WTC11 (cell line): ENCODE results near the gene ADIPOQ. TPM values are rescaled to one million over a fixed set of nuclear protein-coding genes. Genes with fewer than 3 reads are reported as not detected.
"Not testable (repeated sequence)": the region's sequence is repeated elsewhere in the genome, so short reads cannot be mapped to it uniquely, and the experiment has no call there.

Experiments used
- ATAC-seq: fragments of 200-7000 bp; cut with Tn5 transposase; 2 replicates; pipeline ENCODE4 v1.10.0; 2021; ENCODE audit warnings: mild to moderate bottlenecking, moderate library complexity
- CTCF ChIA-PET: fragments of 300-600 bp; sonication (Branson Sonifier 250); formaldehyde crosslinking; loops from one replicate; lab custom pipeline; 2021; ENCODE audit warnings: antibody characterized with exemption; lab: Charles Lee
- POLR2A ChIA-PET: fragments of 350-600 bp; sonication (Branson Sonifier 250); formaldehyde crosslinking; loops from one replicate; lab custom pipeline; 2021; ENCODE audit warnings: antibody characterized with exemption; lab: Charles Lee
- DNase-seq: peaks from one replicate; pipeline ENCODE4 v3.0.0; 2021; ENCODE audit warnings: low spot score
- H3K27ac Mint-ChIP-seq: 2 replicates; pipeline ENCODE4 v1.8.0; 2021; ENCODE audit warnings: mixed read lengths
- H3K27me3 Mint-ChIP-seq: 2 replicates; pipeline ENCODE4 v1.8.0; 2021; ENCODE audit warnings: low read depth, mild to moderate bottlenecking, moderate library complexity, mixed read lengths
- H3K36me3 Mint-ChIP-seq: 2 replicates; pipeline ENCODE4 v1.8.0; 2021; ENCODE audit warnings: mixed read lengths
- H3K4me1 Mint-ChIP-seq: 2 replicates; pipeline ENCODE4 v1.8.0; 2022; ENCODE audit warnings: mixed read lengths
- H3K4me3 Mint-ChIP-seq: 2 replicates; pipeline ENCODE4 v1.8.0; 2021; ENCODE audit warnings: mild to moderate bottlenecking, moderate library complexity, mixed read lengths
- H3K9me3 Mint-ChIP-seq: 2 replicates; pipeline ENCODE4 v1.8.0; 2021; ENCODE audit warnings: mixed read lengths
- FOXK1 ChIP-seq: sonication (generic); formaldehyde crosslinking; IDR thresholded peaks from 2 replicates; pipeline ENCODE4 v1.8.0; 2022; ENCODE audit warnings: mild to moderate bottlenecking, moderate library complexity, missing genetic modification reagents
- GABPB1 ChIP-seq: sonication (generic); formaldehyde crosslinking; IDR thresholded peaks from 2 replicates; pipeline ENCODE4 v1.8.1; 2023; ENCODE audit warnings: mild to moderate bottlenecking, missing genetic modification reagents
- GTF2I ChIP-seq: fragments of 250-450 bp; sonication (Bioruptor Pico); conservative IDR thresholded peaks from 2 replicates; pipeline ENCODE4 v1.4.0; 2021; ENCODE audit warnings: mild to moderate bottlenecking
- IRF2 ChIP-seq: sonication (generic); formaldehyde crosslinking; IDR thresholded peaks from 2 replicates; pipeline ENCODE4 v1.8.0; 2022; ENCODE audit warnings: low read depth, missing genetic modification reagents, borderline replicate concordance
- JAZF1 ChIP-seq: fragments of 250-450 bp; sonication (Bioruptor Pico); IDR thresholded peaks from 2 replicates; pipeline ENCODE4 v1.9.0; 2021; ENCODE audit warnings: moderate library complexity, mild to moderate bottlenecking, inconsistent platforms
- JUN ChIP-seq: sonication (generic); formaldehyde crosslinking; IDR thresholded peaks from 2 replicates; pipeline ENCODE4 v1.8.0; 2023; ENCODE audit warnings: mild to moderate bottlenecking, missing genetic modification reagents
- MYBL2 ChIP-seq: sonication (generic); formaldehyde crosslinking; IDR thresholded peaks from 2 replicates; pipeline ENCODE4 v1.8.1; 2023; ENCODE audit warnings: mild to moderate bottlenecking, moderate library complexity, missing genetic modification reagents
- NFATC4 ChIP-seq: fragments of 250-450 bp; sonication (Bioruptor Pico); IDR thresholded peaks from 2 replicates; pipeline ENCODE4 v1.9.0; 2021; ENCODE audit warnings: mild to moderate bottlenecking
- PRRX2 ChIP-seq: fragments of 250-450 bp; sonication (Bioruptor Pico); IDR thresholded peaks from 2 replicates; pipeline ENCODE4 v1.8.0; 2021; ENCODE audit warnings: mild to moderate bottlenecking
- SMAD4 ChIP-seq: sonication (generic); formaldehyde crosslinking; IDR thresholded peaks from 2 replicates; pipeline ENCODE4 v1.8.0; 2022; ENCODE audit warnings: mild to moderate bottlenecking, missing genetic modification reagents
- SOX15 ChIP-seq: fragments of 250-450 bp; sonication (Bioruptor Pico); IDR thresholded peaks from 2 replicates; pipeline ENCODE4 v1.9.0; 2021; ENCODE audit warnings: mild to moderate bottlenecking
- TCF7 ChIP-seq: sonication (generic); formaldehyde crosslinking; IDR thresholded peaks from 2 replicates; pipeline ENCODE4 v1.8.0; 2022; ENCODE audit warnings: mild to moderate bottlenecking, low read depth, missing genetic modification reagents, moderate library complexity
- ZNF263 ChIP-seq: sonication (generic); formaldehyde crosslinking; IDR thresholded peaks from 2 replicates; pipeline ENCODE4 v1.8.1; 2022; ENCODE audit warnings: low read depth, mild to moderate bottlenecking, moderate library complexity, missing genetic modification reagents
- total RNA-seq: library from RNA; stranded (reverse); gene quantifications from 3 replicates; pipeline ENCODE4 v1.2.3, GENCODE V29; 2021
- TF ChIP-seq, protein P1 (sequence below): fragments of 200-600 bp; IDR thresholded peaks from 2 replicates; pipeline ENCODE4 v1.8.0; 2022; ENCODE audit warnings: antibody characterized with exemption
- TF ChIP-seq, protein P2 (sequence below): sonication (generic); formaldehyde crosslinking; IDR thresholded peaks from 2 replicates; pipeline ENCODE4 v1.8.0; 2023; ENCODE audit warnings: missing genetic modification reagents
- TF ChIP-seq, protein P3 (sequence below): sonication (generic); formaldehyde crosslinking; IDR thresholded peaks from 2 replicates; pipeline ENCODE4 v1.8.0; 2022; ENCODE audit warnings: mild to moderate bottlenecking, missing genetic modification reagents
- TF ChIP-seq, protein P4 (sequence below): sonication (generic); formaldehyde crosslinking; IDR thresholded peaks from 2 replicates; pipeline ENCODE4 v1.8.1; 2023; ENCODE audit warnings: mild to moderate bottlenecking, moderate library complexity, missing genetic modification reagents

The ADIPOQ gene
- total RNA-seq, 1 experiment from 2014 or later: not detected

DNA sequence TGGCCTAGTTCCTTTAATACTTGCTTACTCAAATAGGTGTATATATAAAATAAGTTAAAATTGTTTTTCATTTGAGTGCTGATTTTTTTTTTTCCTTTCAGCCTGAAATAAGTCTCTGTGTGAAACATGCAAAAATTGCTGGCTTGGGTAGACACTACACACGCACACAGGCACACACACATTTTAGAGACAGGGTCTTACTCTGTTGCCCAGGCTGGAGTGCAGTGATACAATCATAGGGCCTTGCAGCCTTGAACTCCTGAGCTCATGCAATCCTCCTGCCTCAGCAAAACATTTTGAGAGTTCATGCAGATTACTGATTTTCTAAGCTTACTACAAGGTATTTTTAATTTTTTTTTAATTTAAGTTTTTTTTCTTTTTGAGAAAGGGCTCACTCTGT is 23.6 kb upstream of the ADIPOQ start:
- H3K36me3 Mint-ChIP-seq: no peaks in the 10 kb centered on the region
- H3K27ac Mint-ChIP-seq: no peak overlapping the region
- POLR2A ChIA-PET: no interaction called here
- no peaks in the 10 kb centered on the region for H3K9me3 Mint-ChIP-seq
- TF ChIP-seq JUN (CRISPR knock-in tag) (no peak), SMAD4 (no peak), MYBL2 (CRISPR knock-in tag) (no peak), PRRX2 (CRISPR knock-in tag) (no peak), FOXK1 (CRISPR knock-in tag) (no peak), TCF7 (CRISPR knock-in tag) (no peak), ZNF263 (CRISPR knock-in tag) (no peak), GABPB1 (no peak)
- peaks cover 19% of the 10 kb centered on the region for H3K4me1 Mint-ChIP-seq
- no peak overlapping the region for H3K4me3 Mint-ChIP-seq
- DNase-seq: no peak
- ATAC-seq: no peak
- H3K27me3 Mint-ChIP-seq: no peaks in the 10 kb centered on the region; the same call in 1 of the 2 replicates
- CTCF ChIA-PET: interaction anchor here (1.2 to 1.6 kb wide), 4 partner anchors 202 to 861 kb away, joined by 3 to 5 read pairs (median 4); no protein-coding TSS in a partner anchor

DNA sequence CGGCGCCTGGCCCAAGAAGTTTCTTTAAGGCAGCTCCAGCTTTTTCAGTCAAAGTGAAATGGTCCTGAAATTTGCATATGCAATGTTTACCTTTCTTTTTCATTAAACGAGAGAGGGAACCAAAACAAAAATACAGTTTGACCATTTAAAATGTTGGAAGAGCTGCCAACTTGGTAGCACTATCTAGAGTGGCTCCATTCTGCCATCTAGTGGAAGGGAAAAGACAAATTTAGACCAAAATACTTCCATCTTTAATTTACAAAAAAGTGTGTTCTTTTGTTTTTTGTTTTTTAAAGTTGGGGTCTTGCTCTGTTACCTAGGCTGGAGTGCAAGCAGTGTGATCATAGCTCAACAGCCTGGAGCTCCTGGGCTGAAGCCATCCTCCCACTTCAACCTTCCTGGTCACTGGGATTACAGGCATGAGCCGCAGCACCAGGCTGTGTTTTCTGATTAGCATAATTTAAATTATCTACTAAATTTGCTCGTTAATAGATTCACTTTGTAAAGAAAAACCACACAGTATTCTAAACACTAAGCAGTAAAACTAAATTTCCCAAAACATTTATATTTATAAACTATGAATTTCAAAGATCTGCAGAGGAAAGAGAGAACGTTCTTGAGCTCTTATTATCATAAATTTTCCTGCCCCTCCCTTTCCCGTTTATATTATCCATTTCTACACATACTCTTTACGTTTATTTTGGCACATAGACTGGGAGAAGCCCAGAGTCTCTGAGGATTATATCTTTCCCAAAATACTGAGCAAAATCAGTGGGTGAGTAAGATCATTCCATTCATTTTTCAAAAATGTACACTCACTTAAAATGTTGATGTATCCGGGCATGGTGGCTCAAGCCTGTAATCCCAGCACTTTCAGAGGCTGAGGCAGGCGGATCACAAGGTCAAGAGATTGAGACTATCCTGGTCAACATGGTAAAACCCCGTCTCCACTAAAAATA is 20.8 kb upstream of the ADIPOQ start:
- Mint-ChIP-seq H3K27ac (no peak overlapping the region; the same call in 1 of the 2 replicates), H3K4me1 (peaks cover 28% of the 10 kb centered on the region), H3K4me3 (no peak overlapping the region), H3K9me3 (no peaks in the 10 kb centered on the region), H3K36me3 (no peaks in the 10 kb centered on the region), H3K27me3 (peaks cover 13% of the 10 kb centered on the region)
- no peak for DNase-seq
- CTCF ChIA-PET: interaction anchor here (0.6 to 1.9 kb wide), 22 partner anchors 9 to 858 kb away, joined by 3 to 10 read pairs (median 3); partner anchors contain the start of genes RFC4 and RPL39L
- no peak for ATAC-seq
- POLR2A ChIA-PET: interaction anchor here (0.7 kb wide), 1 partner anchor 96 kb away, joined by 4 read pairs; no protein-coding TSS in a partner anchor
- TF ChIP-seq, protein P1, sequence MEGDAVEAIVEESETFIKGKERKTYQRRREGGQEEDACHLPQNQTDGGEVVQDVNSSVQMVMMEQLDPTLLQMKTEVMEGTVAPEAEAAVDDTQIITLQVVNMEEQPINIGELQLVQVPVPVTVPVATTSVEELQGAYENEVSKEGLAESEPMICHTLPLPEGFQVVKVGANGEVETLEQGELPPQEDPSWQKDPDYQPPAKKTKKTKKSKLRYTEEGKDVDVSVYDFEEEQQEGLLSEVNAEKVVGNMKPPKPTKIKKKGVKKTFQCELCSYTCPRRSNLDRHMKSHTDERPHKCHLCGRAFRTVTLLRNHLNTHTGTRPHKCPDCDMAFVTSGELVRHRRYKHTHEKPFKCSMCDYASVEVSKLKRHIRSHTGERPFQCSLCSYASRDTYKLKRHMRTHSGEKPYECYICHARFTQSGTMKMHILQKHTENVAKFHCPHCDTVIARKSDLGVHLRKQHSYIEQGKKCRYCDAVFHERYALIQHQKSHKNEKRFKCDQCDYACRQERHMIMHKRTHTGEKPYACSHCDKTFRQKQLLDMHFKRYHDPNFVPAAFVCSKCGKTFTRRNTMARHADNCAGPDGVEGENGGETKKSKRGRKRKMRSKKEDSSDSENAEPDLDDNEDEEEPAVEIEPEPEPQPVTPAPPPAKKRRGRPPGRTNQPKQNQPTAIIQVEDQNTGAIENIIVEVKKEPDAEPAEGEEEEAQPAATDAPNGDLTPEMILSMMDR: peak; percentile 47
- no peak for TF ChIP-seq SMAD4

DNA sequence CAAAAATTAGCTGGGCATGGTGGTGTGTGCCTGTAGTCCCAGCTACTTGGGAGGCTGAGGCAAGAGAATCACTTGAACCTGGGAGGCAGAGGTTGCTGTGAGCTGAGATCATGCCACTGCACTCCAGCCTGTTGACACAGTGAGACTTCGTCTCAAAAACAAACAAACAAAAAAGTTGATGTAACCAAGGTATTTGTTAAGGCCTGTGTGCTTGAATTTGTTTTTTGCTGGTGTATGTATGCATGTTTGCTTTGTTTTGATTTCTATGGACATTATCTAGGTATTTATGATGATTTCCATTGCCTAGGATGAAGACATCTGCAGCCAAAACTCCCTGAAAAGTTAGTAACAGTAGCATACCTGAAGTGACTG is 20.1 kb upstream of the ADIPOQ start:
- POLR2A ChIA-PET, H3K4me3 Mint-ChIP-seq, H3K27ac Mint-ChIP-seq, DNase-seq, H3K9me3 Mint-ChIP-seq, H3K36me3 Mint-ChIP-seq, ATAC-seq: not testable (repeated sequence)
- Mint-ChIP-seq H3K4me1 (peaks cover 27% of the 10 kb centered on the region), H3K27me3 (peaks cover 14% of the 10 kb centered on the region)
- CTCF ChIA-PET: interaction anchor here (0.7 to 1.9 kb wide), 10 partner anchors 12 to 857 kb away, joined by 3 to 10 read pairs (median 4); partner anchors contain the start of genes RFC4 and RPL39L
- TF ChIP-seq GABPB1: peak; percentile 60

DNA sequence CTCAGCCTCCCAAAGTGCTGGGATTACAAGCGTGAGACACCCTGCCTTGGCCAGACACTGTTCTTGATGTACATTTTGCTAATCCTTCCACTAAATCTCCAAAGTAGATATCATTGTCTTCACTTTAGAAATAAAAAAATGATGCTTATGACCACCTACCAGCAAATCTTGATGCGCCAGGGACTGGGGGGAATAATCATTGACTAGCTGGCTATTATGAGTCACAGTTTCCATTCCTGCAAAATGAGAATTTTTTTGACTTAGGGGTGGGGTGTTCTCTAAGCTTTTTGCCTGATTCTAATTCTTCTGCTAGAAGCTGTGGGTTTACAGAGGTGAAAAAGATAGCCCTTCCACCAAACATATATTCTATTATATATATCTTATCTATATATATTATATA is 19.1 kb upstream of the ADIPOQ start:
- H3K36me3 Mint-ChIP-seq: no peaks in the 10 kb centered on the region
- H3K27ac Mint-ChIP-seq: no peak overlapping the region
- H3K9me3 Mint-ChIP-seq: no peaks in the 10 kb centered on the region
- H3K4me1 Mint-ChIP-seq: peaks cover 30% of the 10 kb centered on the region
- TF ChIP-seq, protein P2, sequence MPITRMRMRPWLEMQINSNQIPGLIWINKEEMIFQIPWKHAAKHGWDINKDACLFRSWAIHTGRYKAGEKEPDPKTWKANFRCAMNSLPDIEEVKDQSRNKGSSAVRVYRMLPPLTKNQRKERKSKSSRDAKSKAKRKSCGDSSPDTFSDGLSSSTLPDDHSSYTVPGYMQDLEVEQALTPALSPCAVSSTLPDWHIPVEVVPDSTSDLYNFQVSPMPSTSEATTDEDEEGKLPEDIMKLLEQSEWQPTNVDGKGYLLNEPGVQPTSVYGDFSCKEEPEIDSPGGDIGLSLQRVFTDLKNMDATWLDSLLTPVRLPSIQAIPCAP (CRISPR knock-in tag): no peak
- no peak for TF ChIP-seq JAZF1
- TF ChIP-seq, protein P3, sequence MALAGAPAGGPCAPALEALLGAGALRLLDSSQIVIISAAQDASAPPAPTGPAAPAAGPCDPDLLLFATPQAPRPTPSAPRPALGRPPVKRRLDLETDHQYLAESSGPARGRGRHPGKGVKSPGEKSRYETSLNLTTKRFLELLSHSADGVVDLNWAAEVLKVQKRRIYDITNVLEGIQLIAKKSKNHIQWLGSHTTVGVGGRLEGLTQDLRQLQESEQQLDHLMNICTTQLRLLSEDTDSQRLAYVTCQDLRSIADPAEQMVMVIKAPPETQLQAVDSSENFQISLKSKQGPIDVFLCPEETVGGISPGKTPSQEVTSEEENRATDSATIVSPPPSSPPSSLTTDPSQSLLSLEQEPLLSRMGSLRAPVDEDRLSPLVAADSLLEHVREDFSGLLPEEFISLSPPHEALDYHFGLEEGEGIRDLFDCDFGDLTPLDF (CRISPR knock-in tag): no peak
- no peak for TF ChIP-seq GTF2I (CRISPR knock-in tag)
- no peak for TF ChIP-seq SMAD4
- TF ChIP-seq NFATC4: no peak
- TF ChIP-seq, protein P4, sequence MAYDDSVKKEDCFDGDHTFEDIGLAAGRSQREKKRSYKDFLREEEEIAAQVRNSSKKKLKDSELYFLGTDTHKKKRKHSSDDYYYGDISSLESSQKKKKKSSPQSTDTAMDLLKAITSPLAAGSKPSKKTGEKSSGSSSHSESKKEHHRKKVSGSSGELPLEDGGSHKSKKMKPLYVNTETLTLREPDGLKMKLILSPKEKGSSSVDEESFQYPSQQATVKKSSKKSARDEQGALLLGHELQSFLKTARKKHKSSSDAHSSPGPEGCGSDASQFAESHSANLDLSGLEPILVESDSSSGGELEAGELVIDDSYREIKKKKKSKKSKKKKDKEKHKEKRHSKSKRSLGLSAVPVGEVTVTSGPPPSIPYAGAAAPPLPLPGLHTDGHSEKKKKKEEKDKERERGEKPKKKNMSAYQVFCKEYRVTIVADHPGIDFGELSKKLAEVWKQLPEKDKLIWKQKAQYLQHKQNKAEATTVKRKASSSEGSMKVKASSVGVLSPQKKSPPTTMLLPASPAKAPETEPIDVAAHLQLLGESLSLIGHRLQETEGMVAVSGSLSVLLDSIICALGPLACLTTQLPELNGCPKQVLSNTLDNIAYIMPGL (CRISPR knock-in tag): no peak
- no peak for TF ChIP-seq SOX15 (CRISPR knock-in tag)
- TF ChIP-seq, protein P1: no peak
- no peak for TF ChIP-seq IRF2 (CRISPR knock-in tag)
- ATAC-seq: no peak
- DNase-seq: no peak
- H3K4me3 Mint-ChIP-seq: no peak overlapping the region
- H3K27me3 Mint-ChIP-seq: peaks cover 23% of the 10 kb centered on the region
- ChIA-PET CTCF (no interaction called here), POLR2A (interaction anchor here (0.7 kb wide), 1 partner anchor 51 kb away, joined by 4 read pairs; no protein-coding TSS in a partner anchor)
